Measurements from ENCODE around the gene DIPK1A.

GRCh38 chr1:92909321-92909720 lies 51.9 kb downstream of the DIPK1A start:
- TF ChIP-seq POLR2A (IDR thresholded peaks at IDR 0.05) (no peak), CTCF (IDR thresholded peaks at IDR 0.05) (no peak)
